OCI-LY3 (cell line): ENCODE data around the gene CHID1.

Experiments
- H2AFZ ChIP-seq: fragments of 200-600, 300-600 bp; shearing (Covaris generic); 2 replicates; pipeline ENCODE4 v1.6.0; 2014; ENCODE audit warnings: antibody characterized with exemption, low read depth, low read length
- H3K27ac ChIP-seq: fragments of 200-600, 300-600 bp; sonication (generic); 2 replicates; pipeline ENCODE4 v1.5.1; 2014; ENCODE audit warnings: mild to moderate bottlenecking, low read length, moderate library complexity, mixed read lengths
- H3K27me3 ChIP-seq: fragments of 200-600, 300-600 bp; sonication (generic); 2 replicates; pipeline ENCODE4 v1.6.1; 2014; ENCODE audit warnings: low read depth, low read length, mixed read lengths
- H3K36me3 ChIP-seq: fragments of 200-600, 300-600 bp; sonication (generic); replicated peaks from 2 replicates; pipeline ENCODE3; 2014; ENCODE audit warnings: low read depth, low read length, mixed read lengths
- H3K4me1 ChIP-seq: fragments of 300-600, 200-600 bp; sonication (generic); 2 replicates; pipeline ENCODE4 v1.6.1; 2014; ENCODE audit warnings: low read length, mixed read lengths
- H3K4me2 ChIP-seq: fragments of 200-600, 300-600 bp; sonication (generic); 2 replicates; pipeline ENCODE4 v1.6.1; 2014; ENCODE audit warnings: low read length, mixed read lengths
- H3K4me3 ChIP-seq: fragments of 300-600, 200-600 bp; sonication (generic); 2 replicates; pipeline ENCODE4 v1.5.1; 2014; ENCODE audit warnings: antibody characterized with exemption, mild to moderate bottlenecking, low read length, moderate library complexity
- H3K79me2 ChIP-seq: fragments of 300-600, 200-600 bp; shearing (Covaris generic); 2 replicates; pipeline ENCODE4 v1.6.1; 2014; ENCODE audit warnings: mild to moderate bottlenecking, low read length, mixed read lengths
- H3K9ac ChIP-seq: fragments of 300-600, 200-600 bp; shearing (Covaris generic); 2 replicates; pipeline ENCODE4 v1.6.0; 2014; ENCODE audit warnings: mild to moderate bottlenecking, low read length, moderate library complexity
- H3K9me3 ChIP-seq: fragments of 200-600, 300-600 bp; shearing (Covaris generic); 2 replicates; pipeline ENCODE4 v1.6.1; 2014; ENCODE audit warnings: low read length, mixed read lengths; ENCODE audit not compliant: insufficient read depth
- H4K20me1 ChIP-seq: fragments of 200-600, 300-600 bp; sonication (generic); 2 replicates; pipeline ENCODE4 v1.6.1; 2016; ENCODE audit warnings: low read length, mixed read lengths; ENCODE audit not compliant: insufficient read depth
- EZH2phosphoT487 ChIP-seq: fragments of 200-600 bp; shearing (Covaris generic); IDR thresholded peaks from 2 replicates; pipeline ENCODE4 v1.6.1; 2018; ENCODE audit warnings: antibody characterized with exemption, mixed run types, low read depth
- TF ChIP-seq, protein P1 (sequence below): fragments of 200-600, 300-600 bp; sonication (generic); IDR thresholded peaks from 2 replicates; pipeline ENCODE4 v1.5.1; 2014; ENCODE audit warnings: antibody characterized with exemption, low read length, low read depth

The CHID1 gene

DNA sequence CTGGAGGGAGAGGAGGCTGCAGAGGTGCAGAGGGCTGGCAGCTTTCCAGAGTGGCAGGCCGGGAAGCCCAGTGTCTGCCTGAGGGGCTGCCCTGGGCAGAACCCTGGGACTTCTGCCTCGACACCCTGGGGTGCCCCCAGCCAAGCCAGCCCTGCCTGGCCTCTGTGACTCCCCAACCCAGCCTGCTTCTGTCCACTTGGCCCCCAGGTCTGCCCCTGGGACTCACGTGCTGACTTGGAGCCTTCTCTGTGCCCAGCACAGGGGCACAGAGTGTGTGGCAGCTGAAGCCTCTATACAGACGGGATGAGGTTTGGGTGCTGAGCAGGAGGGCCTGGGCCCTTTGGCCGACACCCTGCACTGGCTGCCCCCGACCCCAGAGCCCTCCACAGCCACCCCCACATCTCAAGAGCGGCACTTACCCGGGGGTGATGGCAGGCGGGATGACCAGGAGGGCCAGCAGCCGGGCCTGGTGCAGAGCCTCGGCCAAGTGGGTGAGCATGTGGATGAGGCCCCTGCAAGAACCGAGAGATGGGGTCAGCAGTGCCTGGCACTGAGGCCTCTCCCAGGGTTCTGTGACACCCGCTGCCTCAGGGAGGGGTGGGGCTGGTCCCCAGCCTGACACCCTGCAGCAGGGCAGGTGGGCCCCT, 17.5 kb downstream of the CHID1 start:
- Histone ChIP-seq H3K4me1 (no peaks in the 10 kb centered on the region), H3K27ac (no peak overlapping the region), H3K4me3 (no peak overlapping the region), H3K9me3 (no peaks in the 10 kb centered on the region), H2AFZ (no peak overlapping the region), H3K9ac (no peak overlapping the region), H3K79me2 (no peaks in the 10 kb centered on the region), H3K27me3 (no peaks in the 10 kb centered on the region), H4K20me1 (no peaks in the 10 kb centered on the region), H3K4me2 (no peak overlapping the region), H3K36me3 (no peaks in the 10 kb centered on the region)
- no peak for TF ChIP-seq EZH2phosphoT487
- TF ChIP-seq, protein P1, sequence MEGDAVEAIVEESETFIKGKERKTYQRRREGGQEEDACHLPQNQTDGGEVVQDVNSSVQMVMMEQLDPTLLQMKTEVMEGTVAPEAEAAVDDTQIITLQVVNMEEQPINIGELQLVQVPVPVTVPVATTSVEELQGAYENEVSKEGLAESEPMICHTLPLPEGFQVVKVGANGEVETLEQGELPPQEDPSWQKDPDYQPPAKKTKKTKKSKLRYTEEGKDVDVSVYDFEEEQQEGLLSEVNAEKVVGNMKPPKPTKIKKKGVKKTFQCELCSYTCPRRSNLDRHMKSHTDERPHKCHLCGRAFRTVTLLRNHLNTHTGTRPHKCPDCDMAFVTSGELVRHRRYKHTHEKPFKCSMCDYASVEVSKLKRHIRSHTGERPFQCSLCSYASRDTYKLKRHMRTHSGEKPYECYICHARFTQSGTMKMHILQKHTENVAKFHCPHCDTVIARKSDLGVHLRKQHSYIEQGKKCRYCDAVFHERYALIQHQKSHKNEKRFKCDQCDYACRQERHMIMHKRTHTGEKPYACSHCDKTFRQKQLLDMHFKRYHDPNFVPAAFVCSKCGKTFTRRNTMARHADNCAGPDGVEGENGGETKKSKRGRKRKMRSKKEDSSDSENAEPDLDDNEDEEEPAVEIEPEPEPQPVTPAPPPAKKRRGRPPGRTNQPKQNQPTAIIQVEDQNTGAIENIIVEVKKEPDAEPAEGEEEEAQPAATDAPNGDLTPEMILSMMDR: no peak

DNA sequence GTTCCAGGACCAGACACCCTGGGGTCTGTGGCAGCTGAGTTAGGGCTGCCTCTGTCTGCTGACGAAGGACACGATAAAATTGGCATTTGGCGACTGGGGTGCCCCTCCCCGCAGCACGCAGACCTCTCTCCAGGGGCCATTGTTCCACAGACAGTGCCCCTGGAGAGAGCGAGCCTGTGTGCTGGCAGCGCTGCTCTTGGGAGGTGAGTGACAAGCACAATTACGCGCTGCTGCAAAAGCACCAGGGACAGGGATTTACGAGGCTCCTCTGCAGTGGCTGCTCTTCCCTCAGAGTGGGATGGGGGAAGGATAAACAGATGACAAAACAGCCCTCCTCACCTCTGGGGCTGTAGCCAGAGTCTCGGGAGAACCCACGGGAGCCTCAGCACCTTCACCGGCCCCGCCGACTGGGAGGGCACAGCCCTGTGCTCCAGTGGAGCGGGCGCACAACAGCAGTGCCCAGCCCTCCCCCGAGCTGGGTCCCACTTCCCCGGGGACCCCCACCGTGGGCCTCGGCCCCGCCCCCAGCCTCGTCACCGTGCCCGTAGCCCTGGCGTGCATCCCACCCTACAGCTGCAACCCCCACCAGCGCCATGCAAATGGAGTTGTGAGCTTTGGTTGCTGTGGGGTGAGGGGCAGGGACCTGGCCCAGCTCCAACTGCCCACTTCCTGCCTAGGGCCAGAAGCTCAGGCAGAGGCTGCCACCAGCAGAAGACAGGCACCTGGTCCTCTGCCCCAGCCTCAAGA, 19.6 kb downstream of the CHID1 start:
- H2AFZ ChIP-seq: no peak overlapping the region
- H3K9me3 ChIP-seq: no peaks in the 10 kb centered on the region
- TF ChIP-seq EZH2phosphoT487: no peak
- TF ChIP-seq, protein P1: no peak
- H3K9ac ChIP-seq: no peak overlapping the region
- no peak overlapping the region for H3K27ac ChIP-seq
- H3K27me3 ChIP-seq: no peaks in the 10 kb centered on the region
- no peaks in the 10 kb centered on the region for H3K36me3 ChIP-seq
- H3K4me3 ChIP-seq: no peak overlapping the region
- H3K4me2 ChIP-seq: no peak overlapping the region
- no peaks in the 10 kb centered on the region for H3K4me1 ChIP-seq
- H3K79me2 ChIP-seq: no peaks in the 10 kb centered on the region
- H4K20me1 ChIP-seq: no peaks in the 10 kb centered on the region

DNA sequence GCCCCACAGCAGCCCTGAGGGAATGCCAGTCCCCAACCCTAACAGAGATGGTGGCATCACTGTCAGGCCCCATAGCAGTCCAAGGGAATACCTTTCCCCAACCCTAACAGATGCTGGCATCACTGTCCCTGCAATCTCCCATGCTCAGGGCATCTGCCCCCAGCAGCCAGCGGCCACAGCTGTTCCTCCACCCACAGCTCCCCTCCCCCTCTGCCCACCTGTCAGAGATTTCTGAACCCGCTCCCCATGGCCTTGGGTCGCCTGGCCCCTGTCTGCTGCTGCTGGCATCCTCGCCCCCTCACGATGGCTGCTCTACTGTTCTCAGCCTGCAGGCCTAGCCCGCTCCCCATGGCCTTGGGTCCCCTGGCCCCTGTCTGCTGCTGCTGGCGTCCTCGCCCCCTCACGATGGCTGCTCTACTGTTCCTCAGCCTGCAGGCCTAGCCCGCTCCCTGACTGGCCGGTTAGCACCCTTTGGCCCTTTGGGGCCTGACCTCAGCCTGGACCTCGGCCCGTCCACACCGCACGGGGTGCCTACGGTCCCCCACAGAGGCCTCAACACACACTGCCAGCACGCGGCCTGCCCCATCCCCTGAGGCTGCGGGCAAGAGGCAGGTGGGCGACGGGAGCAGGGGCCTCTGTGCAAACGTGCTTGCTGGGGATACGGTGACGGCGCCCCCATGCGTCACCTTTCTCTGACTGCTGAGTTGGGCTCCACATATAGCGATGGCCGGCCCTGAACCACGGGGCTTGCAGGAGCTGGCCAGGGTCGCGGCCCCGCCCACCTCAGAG, 20.7 kb downstream of the CHID1 start:
- H3K4me2 ChIP-seq: no peak overlapping the region
- H3K9me3 ChIP-seq: no peaks in the 10 kb centered on the region
- no peaks in the 10 kb centered on the region for H4K20me1 ChIP-seq
- no peak overlapping the region for H3K27ac ChIP-seq
- H3K4me3 ChIP-seq: no peak overlapping the region
- H3K9ac ChIP-seq: no peak overlapping the region
- no peaks in the 10 kb centered on the region for H3K36me3 ChIP-seq
- TF ChIP-seq EZH2phosphoT487: no peak
- TF ChIP-seq, protein P1: no peak
- H3K27me3 ChIP-seq: no peaks in the 10 kb centered on the region
- no peaks in the 10 kb centered on the region for H3K4me1 ChIP-seq
- H3K79me2 ChIP-seq: no peaks in the 10 kb centered on the region
- no peak overlapping the region for H2AFZ ChIP-seq

DNA sequence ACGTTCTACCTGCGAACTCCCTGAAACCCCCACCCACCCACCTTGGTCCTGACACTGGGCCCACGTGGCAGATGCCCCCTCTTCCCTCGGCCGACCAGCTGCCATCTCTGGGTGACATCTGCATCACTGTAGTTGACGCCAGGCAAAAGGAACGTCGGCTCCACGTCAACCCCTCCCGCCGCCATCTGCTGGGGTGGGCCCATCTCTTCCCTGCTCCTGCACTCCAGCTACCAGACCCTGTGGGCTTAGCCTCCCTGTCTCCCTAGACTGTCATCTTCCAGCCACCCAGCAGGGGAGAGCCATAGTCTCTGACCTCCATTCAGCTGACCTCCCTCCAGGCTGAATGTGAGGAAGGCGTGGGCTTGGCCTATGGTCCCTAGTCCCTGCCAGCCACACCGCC, 21.4 kb downstream of the CHID1 start:
- no peak overlapping the region for H3K4me2 ChIP-seq
- H3K9me3 ChIP-seq: no peaks in the 10 kb centered on the region
- no peak overlapping the region for H2AFZ ChIP-seq
- TF ChIP-seq EZH2phosphoT487: no peak
- TF ChIP-seq, protein P1: no peak
- no peaks in the 10 kb centered on the region for H3K27me3 ChIP-seq
- no peaks in the 10 kb centered on the region for H3K36me3 ChIP-seq
- no peak overlapping the region for H3K4me3 ChIP-seq
- no peak overlapping the region for H3K9ac ChIP-seq
- H3K27ac ChIP-seq: no peak overlapping the region
- no peaks in the 10 kb centered on the region for H3K79me2 ChIP-seq
- no peaks in the 10 kb centered on the region for H3K4me1 ChIP-seq
- no peaks in the 10 kb centered on the region for H4K20me1 ChIP-seq
